Measurements from ENCODE around the gene TCIRG1.

The TCIRG1 gene

DNA sequence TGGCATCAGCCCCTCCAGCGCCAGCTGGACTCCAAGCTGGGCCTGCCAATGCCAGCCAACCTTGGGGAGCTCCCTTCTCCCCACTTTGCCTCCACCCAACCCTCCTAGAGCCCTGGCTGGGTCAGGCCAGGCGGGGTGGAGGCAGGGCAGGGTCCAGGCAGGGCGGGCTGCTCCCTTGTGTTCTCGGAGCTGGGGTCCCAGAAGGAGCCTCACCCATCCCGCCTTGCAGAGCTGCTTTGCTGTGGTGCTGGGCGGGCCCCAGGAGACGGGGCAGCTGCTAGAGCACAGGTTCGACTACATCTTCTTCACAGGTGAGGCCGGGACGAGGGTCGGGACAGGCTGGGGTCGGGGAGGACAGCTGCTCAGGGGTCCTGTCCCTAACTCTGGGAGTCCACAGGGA, 19.3 kb upstream of the TCIRG1 start:
- DNase-seq = no peak

GRCh38 chr11:68020575-68020974, 18.2 kb upstream of the TCIRG1 start:
- no peak for DNase-seq

DNA sequence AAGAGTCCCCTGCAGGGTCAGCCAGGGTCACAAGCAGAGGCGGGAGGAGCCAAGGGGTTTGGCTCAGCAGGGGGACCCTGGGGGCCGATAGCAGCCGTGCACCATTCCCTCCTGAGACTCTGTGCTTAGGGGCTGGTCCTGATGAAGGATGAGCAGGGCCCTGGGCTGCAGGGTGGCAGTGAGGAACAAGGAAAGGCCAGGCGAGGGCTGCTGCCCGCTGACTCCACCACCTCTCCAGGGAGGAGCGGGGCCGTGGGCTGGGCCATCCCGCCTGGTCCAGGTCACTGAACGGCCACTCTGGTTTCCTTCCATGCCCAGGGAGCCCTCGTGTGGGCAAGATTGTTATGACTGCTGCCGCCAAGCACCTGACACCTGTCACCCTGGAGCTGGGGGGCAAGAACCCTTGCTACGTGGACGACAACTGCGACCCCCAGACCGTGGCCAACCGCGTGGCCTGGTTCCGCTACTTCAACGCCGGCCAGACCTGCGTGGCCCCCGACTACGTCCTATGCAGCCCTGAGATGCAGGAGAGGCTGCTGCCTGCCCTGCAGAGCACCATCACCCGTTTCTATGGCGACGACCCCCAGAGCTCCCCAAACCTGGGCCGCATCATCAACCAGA, 17.5 kb upstream of the TCIRG1 start:
- no peak for DNase-seq

GRCh38 chr11:68022531-68022930, 16.3 kb upstream of the TCIRG1 start:
- DNase-seq = no peak

DNA sequence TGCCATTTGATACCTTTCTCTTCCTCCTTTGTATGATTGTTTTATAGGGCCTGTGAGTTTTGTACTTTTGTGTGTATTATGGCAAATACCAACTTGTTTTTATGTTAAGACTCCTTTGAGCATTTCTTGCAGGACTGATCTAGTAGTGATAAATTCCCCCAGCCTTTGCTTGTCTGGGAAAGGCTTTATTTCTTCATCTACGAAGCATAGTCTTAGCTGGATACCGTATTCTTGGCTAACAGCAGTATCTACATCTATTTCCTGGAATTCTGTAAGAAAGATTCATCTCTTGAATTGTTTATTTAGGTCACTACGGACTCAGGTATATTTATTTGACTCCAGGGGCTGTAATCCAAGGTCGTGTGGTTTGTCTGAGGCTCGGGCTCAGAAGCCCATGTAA, 14.3 kb upstream of the TCIRG1 start:
- no peak for DNase-seq

DNA sequence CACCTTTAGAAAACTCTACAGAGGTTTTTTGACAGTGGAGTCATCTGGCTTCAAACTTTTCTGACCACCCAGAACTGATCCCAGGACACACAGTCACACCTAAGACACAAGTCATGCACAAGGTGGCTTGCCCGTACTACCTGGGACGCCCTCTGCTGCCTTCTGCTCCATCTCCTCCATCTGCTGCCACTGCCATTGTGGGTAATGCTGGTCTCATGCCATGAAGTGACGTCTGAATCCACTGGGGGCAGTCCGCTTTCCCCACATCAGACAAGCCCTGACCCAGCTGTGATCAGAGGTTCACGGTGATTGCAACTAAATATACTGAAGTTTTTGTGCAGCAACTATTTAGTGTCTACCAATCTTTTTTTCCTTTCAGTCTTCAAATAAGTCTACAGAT, 13.8 kb upstream of the TCIRG1 start:
- no peak for DNase-seq

GRCh38 chr11:68026391-68027105, 12.3 kb upstream of the TCIRG1 start:
- DNase-seq = no peak

DNA sequence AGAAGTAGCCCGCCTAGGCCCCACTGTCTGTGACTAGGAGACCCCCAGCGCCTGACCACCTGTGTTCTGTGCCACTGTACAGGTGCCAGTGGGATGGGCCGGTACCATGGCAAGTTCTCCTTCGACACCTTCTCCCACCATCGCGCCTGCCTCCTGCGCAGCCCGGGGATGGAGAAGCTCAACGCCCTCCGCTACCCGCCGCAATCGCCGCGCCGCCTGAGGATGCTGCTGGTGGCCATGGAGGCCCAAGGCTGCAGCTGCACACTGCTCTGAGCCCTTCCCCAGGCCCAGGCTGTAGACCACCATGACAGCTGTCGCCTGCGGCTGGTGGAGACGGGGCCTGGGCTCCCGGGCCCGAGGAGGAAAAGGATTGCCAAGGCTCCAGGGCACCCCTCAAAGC, 11.2 kb upstream of the TCIRG1 start:
- DNase-seq = no peak

DNA sequence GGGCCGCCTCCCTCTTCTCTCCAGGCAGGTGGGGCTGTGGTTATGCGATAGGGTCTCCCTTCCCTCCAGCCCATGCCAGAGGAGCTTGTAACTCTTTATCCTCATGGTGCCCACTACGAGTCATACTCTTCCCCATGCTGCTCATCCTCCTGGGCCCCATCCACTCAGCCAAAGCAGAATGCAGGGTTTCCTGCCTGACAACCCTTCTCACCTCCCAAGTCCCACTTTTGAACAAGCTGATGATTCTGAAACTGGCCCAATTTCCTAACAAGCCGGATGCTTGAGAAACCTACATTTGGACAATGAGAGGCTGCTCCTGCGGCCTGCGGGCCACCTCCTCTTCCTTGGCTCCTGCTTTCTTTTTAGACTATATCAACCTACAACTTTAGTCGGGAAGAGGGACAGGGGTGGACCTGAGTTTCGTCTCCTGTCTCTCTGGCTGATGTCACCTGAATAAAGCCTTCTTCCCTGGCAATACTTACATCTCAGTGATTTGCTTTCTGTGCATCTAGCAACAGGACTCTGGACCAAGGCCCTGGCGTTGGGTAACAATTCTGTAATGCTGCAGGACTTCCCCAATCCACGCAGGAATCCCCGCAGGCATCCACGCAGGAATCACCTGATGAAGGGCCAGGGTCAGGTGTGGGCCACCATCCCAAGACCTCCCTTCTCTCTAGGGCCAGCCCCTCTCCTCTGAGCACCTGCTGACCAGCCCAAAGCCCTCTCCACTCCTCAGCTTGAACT, 9.9 kb upstream of the TCIRG1 start:
- no peak for DNase-seq

GRCh38 chr11:68030318-68031143, 8.3 kb upstream of the TCIRG1 start, which contains the start of gene NDUFS8:
Gene NDUFS8, plus strand, starts transcription at chr11:68030681. Its CDS starts 1,471 bp downstream, at chr11:68032152.
- DNase-seq = peak; percentile 99

DNA sequence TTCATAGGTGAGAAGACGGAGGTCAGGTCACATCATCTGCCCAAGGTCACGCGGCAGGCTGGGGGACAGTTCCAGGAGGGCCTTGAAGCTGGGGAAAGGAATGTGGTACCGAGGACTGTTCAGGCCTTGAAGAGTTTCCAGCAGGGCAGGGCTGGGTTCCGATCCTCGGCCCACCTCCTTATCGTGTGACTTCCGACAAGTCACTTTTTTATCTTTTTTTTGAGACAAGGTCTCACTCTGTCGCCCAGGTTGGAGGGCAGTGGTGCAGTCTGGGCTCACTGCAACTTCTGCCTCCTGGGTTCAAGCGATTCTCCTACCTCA, 7.7 kb upstream of the TCIRG1 start:
- DNase-seq = no peak

DNA sequence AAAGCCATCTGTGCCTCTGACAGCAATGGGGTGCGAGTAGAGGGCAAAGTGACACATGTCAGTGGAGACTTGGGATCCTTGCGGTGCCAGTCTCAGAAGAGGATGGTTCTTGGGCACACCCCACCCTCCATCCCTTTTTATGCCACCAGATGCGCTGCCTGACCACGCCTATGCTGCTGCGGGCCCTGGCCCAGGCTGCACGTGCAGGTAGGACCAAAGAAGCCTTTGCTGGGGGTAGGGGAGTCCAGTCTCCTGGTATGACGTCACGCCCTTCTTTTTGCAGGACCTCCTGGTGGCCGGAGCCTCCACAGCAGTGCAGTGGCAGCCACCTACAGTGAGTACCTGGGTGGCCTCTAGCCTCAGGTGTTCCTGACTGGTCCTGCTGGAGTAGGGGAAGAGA, 6.8 kb upstream of the TCIRG1 start:
- DNase-seq = no peak

DNA sequence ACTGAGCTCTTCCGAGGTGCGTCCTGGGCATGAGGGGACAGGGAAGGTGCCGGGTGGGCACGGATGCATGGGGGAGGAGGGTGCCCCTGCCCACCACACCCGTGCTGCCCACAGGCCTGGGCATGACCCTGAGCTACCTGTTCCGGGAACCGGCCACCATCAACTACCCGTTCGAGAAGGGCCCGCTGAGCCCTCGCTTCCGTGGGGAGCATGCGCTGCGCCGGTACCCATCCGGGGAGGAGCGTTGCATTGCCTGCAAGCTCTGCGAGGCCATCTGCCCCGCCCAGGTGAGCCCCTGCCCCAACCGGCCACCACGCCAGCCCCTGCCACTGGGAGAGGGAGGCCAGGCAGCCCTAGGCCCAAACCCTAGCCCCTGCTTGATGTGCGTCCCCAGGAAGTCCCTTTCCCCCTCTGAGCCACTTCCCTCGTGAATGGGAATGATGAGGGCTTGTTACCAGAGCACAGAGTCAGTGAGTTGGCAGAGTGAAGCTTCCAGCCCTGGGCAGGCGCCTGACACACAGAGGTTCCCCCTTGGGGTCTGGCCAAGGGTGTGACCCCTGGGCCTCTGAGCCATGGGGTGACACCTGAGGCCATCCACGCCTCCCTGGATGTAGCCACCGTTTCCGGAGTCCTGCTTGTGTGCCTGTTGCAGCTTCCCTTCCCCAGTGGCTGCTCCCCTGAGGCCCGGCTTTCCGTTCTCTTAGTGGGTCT, 5.7 kb upstream of the TCIRG1 start:
- no peak for DNase-seq

DNA sequence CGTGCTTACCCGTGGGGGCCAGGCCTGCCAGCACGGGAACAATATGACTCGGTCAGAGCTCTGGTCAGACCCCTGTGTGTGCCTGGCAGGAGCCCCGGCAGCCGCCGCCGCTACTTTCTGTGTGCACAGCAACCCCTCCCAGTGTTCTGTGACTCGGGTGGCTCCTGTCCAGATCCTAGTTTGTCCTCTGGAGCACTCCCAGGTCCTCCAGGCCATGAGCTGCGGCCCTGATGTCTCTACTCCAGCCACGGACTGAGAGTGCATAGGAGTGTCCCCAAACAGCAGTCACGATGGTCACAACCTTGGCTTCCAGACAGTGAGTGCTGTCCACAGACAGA, 5.1 kb upstream of the TCIRG1 start:
- no peak for DNase-seq

- DNase-seq = no peak
These were observed 3.5 kb upstream of the TCIRG1 start for GRCh38 chr11:68035266-68035876.

DNA sequence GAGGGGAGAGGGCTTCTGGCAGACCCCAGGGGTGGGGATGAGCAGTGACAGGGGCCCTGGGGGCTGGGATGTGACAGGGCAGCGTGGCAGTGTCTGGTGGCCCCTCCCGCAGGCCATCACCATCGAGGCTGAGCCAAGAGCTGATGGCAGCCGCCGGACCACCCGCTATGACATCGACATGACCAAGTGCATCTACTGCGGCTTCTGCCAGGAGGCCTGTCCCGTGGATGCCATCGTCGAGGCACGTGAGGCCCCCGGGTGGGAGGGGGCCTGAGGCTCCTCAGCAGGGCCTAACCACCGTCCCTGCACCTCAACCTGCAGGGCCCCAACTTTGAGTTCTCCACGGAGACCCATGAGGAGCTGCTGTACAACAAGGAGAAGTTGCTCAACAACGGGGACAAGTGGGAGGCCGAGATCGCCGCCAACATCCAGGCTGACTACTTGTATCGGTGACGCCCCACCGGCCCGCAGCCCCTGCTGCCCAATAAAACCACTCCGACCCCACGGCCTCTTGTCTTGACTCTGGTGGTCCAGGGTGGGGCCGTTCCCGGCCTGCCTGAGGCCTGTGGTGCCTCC, 2.6 kb upstream of the TCIRG1 start:
- no peak for DNase-seq

DNA sequence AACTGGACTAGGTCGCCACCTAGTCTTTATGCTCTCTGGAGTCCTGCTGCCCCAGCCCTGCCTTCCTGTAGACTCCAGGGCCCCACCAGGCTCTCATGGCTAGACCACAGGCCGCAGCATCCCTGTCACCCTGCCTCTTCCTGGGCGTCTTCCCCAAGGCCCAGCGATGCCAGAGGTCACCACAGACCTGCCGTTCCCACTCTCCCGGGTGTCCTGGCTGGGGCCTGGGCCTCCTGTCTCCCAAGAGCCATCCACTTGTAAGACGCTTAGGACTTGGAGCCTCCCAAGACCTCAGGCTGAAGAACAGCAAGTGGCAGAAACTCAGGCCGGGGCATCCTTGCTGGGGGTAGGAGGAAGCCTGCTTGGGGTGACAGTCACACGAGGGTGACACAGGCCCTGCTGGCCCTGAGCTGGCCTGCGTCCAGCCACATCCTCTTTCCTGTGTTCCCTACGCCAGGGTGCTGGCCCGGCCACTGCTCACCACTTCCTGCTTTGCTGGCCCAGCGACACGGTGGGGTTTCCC, 2.0 kb upstream of the TCIRG1 start:
- no peak for DNase-seq

- DNase-seq = no peak
These were observed 1.2 kb upstream of the TCIRG1 start for GRCh38 chr11:68037411-68038225.

DNA sequence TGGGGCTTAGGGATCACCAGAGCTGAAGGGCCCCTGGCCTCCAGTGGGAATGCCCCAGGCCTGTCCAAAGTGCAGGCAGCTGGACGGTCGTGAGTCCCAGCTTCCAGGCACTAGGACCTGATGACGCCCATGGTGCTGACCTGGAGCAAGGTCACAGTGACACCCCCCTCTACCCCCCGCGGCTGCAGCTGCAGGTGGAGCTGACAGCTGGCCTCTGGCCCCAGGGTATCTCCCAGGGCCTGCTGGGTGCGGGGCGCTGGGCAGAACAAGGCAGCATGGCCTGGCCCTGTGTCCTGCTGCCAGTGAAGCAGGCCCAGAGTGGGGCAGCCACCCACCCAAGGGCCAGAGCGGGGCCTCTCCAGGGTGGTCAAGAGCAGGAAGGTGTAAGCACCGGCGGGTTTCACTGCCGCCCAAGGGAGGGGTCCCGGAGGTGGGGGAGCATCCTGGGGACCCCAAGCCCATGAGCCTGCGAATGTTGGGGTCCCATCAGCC, 553 bp upstream of the TCIRG1 start:
- DNase-seq = no peak

DNA sequence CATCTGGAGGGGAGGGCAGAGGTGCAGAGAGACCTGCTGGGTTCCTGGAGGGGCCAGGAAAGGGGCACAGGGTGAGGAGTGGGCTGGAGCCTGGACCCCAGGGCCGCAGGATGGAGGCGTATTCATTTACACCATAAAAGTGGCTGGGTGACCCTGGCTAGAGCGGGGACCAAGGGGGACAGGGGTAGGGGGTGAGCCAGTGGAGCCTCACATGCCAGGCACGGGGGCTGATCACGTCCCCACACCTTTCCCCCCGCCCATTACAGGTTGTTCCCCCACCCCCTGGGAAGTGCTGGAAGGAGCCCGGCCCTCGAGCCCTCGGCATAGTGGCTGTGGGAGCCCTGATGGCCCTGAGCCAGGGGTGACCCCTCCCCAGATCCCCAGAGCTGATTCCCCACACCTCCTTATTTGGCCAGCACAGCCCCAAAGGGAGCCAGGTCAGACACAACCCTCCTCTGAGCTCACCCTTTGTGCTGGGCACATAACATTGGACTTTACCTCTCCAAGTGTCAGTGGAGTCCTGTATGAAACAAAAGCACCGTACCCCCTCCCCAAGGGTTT, 781 bp downstream of the TCIRG1 start:
- DNase-seq = no peak
